22Rv1 (cell line): ENCODE measurements around the gene OR52N1.

ENCODE experiments used
- ZFX ChIP-seq: fragments of 450-650 bp; IDR thresholded peaks from 2 replicates; pipeline ENCODE4 v1.6.1; 2017; ENCODE audit warnings: antibody characterized with exemption, borderline replicate concordance
- TF ChIP-seq, protein P1 (sequence below): fragments of 450-650 bp; IDR thresholded peaks from 2 replicates; pipeline ENCODE4 v1.5.1; 2017; ENCODE audit warnings: mild to moderate bottlenecking

DNA sequence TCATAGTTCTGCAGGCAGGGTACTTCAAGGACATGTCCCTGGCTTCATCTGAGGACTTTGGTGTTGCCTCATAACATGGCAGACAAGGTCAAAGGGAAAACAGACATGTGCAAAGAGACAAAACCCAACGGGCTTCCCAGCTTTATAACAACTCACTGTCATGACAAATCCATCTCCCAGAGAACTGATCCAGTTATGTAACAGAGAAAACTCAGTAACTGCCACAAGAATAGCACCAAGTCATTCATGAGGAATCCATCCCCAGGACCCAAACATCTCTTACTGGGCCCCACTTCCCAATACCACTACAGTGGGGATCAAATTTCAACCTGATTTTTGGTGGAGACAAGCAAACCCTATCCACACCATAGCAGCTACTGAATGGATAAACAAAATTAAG lies 24.0 kb downstream of the OR52N1 start:
- TF ChIP-seq, protein P1, sequence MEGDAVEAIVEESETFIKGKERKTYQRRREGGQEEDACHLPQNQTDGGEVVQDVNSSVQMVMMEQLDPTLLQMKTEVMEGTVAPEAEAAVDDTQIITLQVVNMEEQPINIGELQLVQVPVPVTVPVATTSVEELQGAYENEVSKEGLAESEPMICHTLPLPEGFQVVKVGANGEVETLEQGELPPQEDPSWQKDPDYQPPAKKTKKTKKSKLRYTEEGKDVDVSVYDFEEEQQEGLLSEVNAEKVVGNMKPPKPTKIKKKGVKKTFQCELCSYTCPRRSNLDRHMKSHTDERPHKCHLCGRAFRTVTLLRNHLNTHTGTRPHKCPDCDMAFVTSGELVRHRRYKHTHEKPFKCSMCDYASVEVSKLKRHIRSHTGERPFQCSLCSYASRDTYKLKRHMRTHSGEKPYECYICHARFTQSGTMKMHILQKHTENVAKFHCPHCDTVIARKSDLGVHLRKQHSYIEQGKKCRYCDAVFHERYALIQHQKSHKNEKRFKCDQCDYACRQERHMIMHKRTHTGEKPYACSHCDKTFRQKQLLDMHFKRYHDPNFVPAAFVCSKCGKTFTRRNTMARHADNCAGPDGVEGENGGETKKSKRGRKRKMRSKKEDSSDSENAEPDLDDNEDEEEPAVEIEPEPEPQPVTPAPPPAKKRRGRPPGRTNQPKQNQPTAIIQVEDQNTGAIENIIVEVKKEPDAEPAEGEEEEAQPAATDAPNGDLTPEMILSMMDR: no peak
- TF ChIP-seq ZFX: no peak
